H1 (cell line): ENCODE data around the gene INPP4A. TPM values are rescaled to one million over a fixed set of nuclear protein-coding genes. Genes with fewer than 3 reads are reported as not detected.

Source experiments
- polyA plus RNA-seq, 7 experiments: library from polyadenylated mRNA; depleted of rRNA in 3 of 7; stranded (reverse) in 5 of 7; unstranded in 2 of 7; fragments of >200 nt in 5 of 7; fragments of 200-250 nt in 2 of 7; gene quantifications; 1 replicate in 5 of 7; 2 replicates in 1 of 7; 4 replicates in 1 of 7; pipeline versions ENCODE4 v1.2.1 to v1.2.3, GENCODE V29; 2011 to 2013; ENCODE audit warnings: missing spikeins in 2 of 7, mixed read lengths in 2 of 7
- total RNA-seq: library from RNA; stranded (reverse); fragmentation: NEBNext Ultra II Directional; extraction: Animal tissue kit (Norgen Biotek cat#: 25700); gene quantifications from 2 replicates; pipeline ENCODE4 v1.2.1, GENCODE V29; 2021
- TF ChIP-seq, protein P1 (sequence below): fragments of 300-600 bp; sonication (generic); IDR thresholded peaks from 2 replicates; pipeline ENCODE4 v1.7.1; 2012; ENCODE audit warnings: low read length, moderate library complexity, mild to moderate bottlenecking, inconsistent platforms; ENCODE audit not compliant: insufficient replicate concordance

The INPP4A gene
- total and polyA plus RNA-seq, 2 of the 8 experiments (the other 6 are each of a cell fraction or from before 2014, with no cell fraction given): 25.6 to 34.3 TPM

DNA sequence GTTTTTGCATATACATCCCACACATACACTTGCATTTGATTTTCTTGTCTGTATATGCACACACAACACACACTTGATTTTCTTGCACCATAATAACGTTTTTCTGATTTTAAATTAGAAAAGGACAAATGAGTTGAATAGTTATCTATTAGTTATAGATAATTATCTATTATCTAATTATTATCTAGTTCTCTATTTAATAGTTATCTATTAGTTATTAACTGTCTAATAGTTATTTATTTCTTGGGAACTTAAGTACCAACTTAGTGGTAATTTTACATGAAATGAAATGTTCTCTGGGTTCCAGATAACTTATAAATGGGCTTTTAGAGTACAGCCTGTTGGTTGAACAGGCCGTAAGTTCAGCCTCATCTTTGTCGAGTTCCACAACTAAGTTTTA is 23.0 kb downstream of the INPP4A start (continued):
- TF ChIP-seq, protein P1, sequence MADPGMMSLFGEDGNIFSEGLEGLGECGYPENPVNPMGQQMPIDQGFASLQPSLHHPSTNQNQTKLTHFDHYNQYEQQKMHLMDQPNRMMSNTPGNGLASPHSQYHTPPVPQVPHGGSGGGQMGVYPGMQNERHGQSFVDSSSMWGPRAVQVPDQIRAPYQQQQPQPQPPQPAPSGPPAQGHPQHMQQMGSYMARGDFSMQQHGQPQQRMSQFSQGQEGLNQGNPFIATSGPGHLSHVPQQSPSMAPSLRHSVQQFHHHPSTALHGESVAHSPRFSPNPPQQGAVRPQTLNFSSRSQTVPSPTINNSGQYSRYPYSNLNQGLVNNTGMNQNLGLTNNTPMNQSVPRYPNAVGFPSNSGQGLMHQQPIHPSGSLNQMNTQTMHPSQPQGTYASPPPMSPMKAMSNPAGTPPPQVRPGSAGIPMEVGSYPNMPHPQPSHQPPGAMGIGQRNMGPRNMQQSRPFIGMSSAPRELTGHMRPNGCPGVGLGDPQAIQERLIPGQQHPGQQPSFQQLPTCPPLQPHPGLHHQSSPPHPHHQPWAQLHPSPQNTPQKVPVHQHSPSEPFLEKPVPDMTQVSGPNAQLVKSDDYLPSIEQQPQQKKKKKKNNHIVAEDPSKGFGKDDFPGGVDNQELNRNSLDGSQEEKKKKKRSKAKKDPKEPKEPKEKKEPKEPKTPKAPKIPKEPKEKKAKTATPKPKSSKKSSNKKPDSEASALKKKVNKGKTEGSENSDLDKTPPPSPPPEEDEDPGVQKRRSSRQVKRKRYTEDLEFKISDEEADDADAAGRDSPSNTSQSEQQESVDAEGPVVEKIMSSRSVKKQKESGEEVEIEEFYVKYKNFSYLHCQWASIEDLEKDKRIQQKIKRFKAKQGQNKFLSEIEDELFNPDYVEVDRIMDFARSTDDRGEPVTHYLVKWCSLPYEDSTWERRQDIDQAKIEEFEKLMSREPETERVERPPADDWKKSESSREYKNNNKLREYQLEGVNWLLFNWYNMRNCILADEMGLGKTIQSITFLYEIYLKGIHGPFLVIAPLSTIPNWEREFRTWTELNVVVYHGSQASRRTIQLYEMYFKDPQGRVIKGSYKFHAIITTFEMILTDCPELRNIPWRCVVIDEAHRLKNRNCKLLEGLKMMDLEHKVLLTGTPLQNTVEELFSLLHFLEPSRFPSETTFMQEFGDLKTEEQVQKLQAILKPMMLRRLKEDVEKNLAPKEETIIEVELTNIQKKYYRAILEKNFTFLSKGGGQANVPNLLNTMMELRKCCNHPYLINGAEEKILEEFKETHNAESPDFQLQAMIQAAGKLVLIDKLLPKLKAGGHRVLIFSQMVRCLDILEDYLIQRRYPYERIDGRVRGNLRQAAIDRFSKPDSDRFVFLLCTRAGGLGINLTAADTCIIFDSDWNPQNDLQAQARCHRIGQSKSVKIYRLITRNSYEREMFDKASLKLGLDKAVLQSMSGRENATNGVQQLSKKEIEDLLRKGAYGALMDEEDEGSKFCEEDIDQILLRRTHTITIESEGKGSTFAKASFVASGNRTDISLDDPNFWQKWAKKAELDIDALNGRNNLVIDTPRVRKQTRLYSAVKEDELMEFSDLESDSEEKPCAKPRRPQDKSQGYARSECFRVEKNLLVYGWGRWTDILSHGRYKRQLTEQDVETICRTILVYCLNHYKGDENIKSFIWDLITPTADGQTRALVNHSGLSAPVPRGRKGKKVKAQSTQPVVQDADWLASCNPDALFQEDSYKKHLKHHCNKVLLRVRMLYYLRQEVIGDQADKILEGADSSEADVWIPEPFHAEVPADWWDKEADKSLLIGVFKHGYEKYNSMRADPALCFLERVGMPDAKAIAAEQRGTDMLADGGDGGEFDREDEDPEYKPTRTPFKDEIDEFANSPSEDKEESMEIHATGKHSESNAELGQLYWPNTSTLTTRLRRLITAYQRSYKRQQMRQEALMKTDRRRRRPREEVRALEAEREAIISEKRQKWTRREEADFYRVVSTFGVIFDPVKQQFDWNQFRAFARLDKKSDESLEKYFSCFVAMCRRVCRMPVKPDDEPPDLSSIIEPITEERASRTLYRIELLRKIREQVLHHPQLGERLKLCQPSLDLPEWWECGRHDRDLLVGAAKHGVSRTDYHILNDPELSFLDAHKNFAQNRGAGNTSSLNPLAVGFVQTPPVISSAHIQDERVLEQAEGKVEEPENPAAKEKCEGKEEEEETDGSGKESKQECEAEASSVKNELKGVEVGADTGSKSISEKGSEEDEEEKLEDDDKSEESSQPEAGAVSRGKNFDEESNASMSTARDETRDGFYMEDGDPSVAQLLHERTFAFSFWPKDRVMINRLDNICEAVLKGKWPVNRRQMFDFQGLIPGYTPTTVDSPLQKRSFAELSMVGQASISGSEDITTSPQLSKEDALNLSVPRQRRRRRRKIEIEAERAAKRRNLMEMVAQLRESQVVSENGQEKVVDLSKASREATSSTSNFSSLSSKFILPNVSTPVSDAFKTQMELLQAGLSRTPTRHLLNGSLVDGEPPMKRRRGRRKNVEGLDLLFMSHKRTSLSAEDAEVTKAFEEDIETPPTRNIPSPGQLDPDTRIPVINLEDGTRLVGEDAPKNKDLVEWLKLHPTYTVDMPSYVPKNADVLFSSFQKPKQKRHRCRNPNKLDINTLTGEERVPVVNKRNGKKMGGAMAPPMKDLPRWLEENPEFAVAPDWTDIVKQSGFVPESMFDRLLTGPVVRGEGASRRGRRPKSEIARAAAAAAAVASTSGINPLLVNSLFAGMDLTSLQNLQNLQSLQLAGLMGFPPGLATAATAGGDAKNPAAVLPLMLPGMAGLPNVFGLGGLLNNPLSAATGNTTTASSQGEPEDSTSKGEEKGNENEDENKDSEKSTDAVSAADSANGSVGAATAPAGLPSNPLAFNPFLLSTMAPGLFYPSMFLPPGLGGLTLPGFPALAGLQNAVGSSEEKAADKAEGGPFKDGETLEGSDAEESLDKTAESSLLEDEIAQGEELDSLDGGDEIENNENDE: no peak
- TF ChIP-seq, all 59 proteins: peak for 0
